Activated CD4-positive, alpha-beta T cell treated with anti-CD3 and anti-CD28 coated beads for 4 hours (primary cell): ENCODE data around the gene CCDC110.

Experiments used
- DNase-seq, 2 donors: peaks; one replicate each; pipeline ENCODE4 v3.0.0-alpha.2; 2020

CCDC110 gene

DNA sequence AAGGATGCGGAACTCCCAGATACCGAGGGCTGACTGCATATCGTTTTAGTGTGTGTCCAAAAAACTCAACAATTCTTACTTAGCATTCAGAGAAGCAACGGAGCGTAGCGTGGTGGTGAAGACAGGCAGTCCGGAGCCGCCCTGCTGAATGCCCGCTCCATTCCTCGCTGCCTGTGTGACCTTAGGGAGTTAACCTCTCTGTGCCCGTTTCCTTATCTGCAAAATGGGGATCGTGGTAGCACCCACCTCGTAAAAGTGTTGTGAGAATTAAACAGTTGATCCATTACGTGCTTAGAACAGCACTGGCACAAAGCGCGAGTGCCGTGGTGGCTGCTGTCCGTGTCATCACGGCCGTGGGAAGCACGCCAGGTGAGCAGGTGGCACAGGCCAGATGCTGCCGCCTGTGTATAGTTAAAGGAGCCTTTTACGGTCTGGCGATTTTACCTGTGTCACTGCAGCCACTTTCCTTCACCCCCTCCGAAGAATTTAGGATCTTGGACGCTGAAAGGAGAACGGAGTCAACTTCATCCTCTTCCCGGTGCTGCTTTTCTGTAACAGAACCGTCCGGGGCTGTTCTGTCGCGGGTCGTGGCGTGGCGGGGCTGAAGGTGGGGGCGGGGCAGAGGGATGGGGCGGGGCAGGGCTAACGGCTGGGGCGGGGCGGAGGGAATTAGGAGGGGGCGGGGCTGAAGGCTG is 885 bp downstream of the CCDC110 start:
- DNase-seq, result peak in 1 of 2 donors; percentile 4

- DNase-seq, result no peak
These were observed 1.9 kb downstream of the CCDC110 start for GRCh38 chr4:185469580-185470154.

DNA sequence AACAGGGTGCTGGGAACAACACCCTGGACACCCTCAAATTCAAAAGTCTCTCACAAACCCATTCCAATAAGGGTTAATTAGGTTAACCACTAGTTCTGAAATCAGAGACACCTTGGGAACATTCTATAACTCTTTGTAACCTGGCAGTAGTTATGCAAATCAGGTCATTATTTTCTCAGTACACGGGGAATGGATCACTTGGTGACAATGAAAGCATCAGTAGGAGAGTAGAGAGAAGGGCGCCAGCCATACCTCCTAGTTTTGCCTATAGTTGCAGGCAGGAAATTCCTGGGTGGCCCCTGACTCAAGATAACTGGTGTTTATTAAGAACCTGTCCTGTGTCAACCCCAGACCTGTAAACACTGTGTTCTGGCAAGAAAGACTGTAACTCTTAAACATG is 2.5 kb downstream of the CCDC110 start:
- DNase-seq, result no peak

- DNase-seq, result no peak
These were observed 3.5 kb downstream of the CCDC110 start for GRCh38 chr4:185467991-185468390.

GRCh38 chr4:185467101-185467500 is 4.4 kb downstream of the CCDC110 start:
- DNase-seq, result no peak

- DNase-seq, result no peak
These were observed 5.8 kb downstream of the CCDC110 start for GRCh38 chr4:185465707-185466106.

- DNase-seq, result no peak
These were observed 6.6 kb downstream of the CCDC110 start for GRCh38 chr4:185464887-185465286.

DNA sequence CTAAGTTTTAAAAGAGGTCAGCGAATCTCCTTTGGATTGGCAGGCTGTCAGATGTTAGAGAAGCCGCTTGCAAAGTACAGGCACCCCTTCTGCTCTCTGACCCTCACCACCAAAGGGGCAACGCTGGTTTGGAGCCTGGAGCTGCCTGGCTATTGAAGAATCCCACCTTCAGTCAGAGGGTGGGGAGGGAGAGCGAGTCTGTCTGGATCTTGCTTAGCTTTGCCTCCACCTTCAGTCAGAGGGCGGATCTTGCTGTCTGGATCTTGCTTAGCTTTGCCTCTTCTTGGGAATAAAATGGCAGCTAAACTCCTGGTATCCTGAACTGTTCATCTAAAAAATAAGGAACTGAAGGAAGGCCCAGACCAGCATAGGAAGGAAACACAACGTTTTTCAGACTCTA is 7.3 kb downstream of the CCDC110 start:
- DNase-seq, result no peak

DNA sequence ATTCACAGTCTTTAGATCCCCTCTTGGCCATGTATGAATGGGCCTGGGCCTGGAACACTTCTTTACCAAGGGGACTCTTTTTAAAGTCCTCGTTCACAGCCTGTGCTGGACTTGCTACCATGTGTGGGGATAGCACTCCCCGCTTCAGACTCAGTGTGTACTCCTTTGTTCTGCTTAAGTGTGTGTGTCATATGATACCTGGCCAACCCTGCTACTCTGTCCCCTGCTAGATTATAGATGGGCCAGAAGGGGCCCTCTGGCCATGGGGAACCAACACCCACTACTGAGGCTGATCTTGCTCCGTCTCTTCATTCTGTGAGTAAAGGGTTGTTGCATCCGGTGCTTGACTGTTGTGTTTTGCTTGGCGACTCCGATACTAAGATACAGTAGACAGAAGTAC is 8.0 kb downstream of the CCDC110 start:
- DNase-seq, result no peak

DNA sequence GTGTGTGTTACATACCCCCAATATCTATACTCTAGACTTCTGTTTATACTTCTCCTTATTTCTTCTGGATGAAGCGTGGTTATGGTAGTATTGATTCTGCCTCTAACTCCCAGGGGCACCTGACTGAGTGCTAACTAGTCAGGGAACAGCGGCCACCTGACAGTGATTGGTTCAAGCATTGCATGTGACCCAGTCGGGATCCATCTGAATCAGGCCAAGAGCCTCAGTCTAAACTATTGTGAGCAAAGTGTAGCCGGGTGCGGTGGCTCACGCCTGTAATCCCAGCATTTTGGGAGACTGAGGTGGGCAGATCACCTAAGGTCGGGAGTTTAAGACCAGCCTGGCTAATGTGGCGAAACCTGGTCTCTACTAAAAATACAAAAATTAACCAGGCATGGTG is 10.0 kb downstream of the CCDC110 start:
- no peak for DNase-seq

- no peak for DNase-seq
These were observed 14.4 kb downstream of the CCDC110 start for GRCh38 chr4:185457136-185457535.

- no peak for DNase-seq
These were observed 15.4 kb downstream of the CCDC110 start for GRCh38 chr4:185456131-185456530.

GRCh38 chr4:185445209-185445608 is 26.3 kb downstream of the CCDC110 start:
- no peak for DNase-seq

GRCh38 chr4:185441479-185441878 is 30.1 kb downstream of the CCDC110 start:
- DNase-seq, result no peak

- DNase-seq, result no peak
These were observed 33.7 kb downstream of the CCDC110 start for GRCh38 chr4:185437809-185438208.

- no peak for DNase-seq
These were observed 36.1 kb downstream of the CCDC110 start for GRCh38 chr4:185435466-185435865.

- DNase-seq, result no peak
These were observed 41.9 kb downstream of the CCDC110 start for GRCh38 chr4:185429660-185430059.

DNA sequence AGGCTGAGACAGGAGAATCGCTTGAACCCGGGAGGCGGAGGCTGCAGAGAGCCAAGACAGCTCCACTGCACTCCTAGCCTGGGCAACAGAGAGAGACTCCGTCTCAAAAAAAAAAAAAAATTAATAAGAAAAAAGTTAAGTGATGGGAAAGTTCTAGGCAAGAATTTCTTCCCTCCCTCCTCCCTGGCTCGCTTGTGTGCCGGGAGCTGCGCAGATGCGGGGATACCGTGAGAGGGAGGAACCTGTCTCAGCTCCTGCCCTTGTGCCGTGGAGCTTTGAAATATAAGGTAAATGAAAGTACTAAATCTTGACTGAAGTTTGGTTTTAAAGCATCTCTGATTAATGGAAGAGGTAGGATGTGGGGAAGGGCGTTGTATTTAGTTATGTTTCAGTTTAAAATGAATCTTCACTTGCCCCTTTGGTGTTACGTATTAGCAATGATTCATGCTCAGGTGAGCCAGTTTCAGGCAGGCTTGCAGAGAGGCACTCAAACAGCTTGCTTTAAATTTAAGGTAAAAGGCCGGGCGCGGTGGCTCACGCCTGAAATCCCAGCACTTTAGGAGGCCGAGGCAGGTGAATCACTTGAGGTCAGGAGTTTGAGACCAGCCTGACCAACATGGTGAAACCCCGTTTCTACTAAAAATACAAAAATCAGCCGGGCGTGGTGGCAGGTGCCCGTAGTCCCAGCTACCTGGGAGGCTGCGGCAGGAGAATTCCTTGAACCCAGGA is 44.4 kb downstream of the CCDC110 start:
- DNase-seq, result no peak

DNA sequence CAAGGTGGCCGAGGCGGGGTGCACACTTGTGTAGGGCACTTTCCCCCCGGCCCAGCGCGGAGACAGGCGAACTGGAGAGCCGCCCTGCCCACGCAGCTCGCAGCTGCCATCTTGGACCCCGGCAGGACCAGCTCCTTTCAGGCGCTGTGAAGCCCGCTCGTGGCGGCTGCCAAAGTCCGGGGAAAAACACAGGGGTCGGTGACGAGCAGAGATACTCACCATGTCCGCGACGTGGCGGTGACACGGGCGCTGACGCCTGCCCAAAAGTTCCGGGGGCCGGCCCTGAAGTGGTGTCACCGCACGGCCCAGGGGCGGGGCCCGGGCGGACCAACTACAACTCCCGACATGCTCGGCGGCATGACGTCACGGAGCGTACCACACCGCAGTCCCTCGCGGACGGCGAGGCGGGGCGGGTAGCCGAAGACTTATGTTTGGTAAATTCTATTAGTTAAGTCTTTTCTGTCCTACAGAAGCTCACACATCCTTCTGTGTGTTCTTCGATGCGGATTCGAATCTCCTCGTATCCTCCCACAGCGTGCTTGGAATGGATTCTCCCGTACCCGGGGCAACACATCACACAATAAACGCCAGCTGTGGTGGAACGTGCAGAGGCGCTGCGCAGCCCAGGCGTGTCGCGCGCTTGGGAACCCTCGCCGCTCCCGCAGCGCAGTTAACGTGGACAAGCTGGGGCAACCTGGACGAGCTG is 45.7 kb downstream of the CCDC110 start, which contains the start of gene UFSP2:
TSS of gene UFSP2 (minus strand) at position 318 of the 706 bp plus-strand sequence. CDS start at position 222, 96 bp downstream.
- peak; percentile 85 to 88 for DNase-seq

DNA sequence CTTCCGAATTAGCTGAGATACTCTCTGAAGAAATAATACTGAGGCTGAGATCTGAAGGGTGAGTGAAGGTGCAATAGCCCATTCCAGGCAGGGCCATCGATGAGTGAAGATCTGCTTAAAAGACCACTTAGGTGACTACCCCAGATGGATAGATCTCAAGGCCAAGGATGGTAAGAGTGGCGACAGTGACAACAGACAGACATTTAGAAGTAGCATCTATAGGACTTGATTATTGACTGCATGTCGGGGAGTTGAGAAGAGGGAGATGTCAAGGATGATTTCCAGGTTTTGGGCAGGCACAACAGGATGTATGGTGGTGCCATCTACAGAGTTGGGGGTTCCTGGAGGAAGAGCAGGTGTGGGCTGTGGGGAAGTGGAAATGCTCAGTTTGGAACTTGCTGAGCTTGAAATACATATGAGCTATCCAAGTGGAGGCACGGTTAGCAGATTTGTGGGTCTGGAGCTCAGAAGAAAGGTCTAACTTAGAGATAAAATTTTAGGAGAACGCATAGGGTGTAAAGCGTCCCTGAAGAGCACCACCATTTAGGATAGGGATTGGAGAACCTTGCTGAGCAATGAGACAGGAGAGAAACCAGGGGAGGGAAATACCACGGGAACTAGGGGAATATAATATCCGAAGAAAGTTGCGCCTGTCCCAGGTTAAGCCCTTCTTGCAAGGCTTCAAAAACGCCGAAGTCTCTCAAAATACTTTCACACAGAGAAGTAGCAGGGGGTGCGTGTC is 46.5 kb downstream of the CCDC110 start:
- peak in 1 of 2 donors; percentile 6 for DNase-seq

- no peak for DNase-seq
These were observed 50.0 kb downstream of the CCDC110 start for GRCh38 chr4:185421366-185422124.

DNA sequence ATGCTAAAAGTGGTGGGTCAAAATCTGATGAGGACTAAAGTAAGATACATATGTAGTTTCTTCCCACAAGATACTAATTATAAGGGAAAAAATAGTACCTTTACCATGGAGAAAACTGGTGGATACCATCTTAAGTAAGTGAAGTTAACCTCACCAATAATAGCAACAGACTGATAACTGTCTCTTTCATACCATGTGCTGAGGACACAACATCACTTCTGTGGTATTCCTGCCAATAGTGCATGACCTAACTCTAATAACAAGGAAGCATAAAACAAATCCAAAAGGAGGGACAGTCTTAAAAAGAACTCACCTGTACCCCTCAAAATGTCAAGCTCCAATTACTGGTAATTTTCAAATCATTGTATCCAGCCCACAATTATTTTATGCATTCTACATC is 54.6 kb downstream of the CCDC110 start:
- DNase-seq, result no peak
